ENCODE data around the gene GLRX2.
"Not testable (repeated sequence)": the region's sequence is repeated elsewhere in the genome, so short reads cannot be mapped to it uniquely, and the experiment has no call there.

GLRX2 gene

GRCh38 chr1:193060938-193061337 lies 44.3 kb downstream of the GLRX2 start:
- no peak for DNase-seq

DNA sequence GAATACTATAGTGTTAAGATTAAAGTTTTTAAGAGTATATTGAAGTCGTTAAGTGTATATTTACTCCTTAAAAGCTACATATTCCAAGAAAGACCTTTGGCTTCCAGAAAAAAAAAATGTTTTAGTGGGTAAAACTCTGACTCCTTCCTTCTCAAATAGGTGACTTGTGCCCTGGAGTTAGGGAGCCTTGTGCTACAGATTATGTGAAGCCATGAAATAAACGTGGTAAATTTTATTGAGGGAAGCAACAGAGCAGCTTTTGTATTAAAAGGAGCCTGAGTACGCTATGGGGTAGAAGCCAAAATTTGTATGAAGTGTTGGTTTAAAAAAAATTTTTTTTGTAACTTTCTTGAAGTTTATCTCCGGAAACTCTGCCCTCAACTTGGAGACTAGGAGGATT lies 44.8 kb downstream of the GLRX2 start:
- peak; percentile 41 for DNase-seq

DNA sequence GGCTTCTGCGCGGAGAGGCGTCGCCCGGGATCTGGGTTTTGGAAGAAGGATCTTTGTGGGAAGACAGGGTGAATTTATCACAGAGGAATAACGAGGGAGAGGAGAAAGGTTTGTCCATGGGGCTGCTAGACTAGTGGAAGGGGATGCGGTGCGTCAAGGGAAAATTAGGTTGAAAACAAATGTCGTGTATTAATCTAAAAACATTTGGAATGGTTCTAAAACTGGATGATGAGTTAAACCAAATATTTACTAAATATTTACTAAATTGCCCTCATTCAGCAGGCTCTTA lies 45.2 kb downstream of the GLRX2 start:
- DNase-seq = no peak

- peak; percentile 99 for DNase-seq
Measured at GRCh38 chr1:193059282-193060114, 45.7 kb downstream of the GLRX2 start, which contains the start of the genes RO60 and UCHL5. RO60 (plus strand) TSS chr1:193059612; CDS start chr1:193069055, 9,443 bp downstream. UCHL5 (minus strand) TSS chr1:193059360; CDS start chr1:193059260, 100 bp downstream.

DNA sequence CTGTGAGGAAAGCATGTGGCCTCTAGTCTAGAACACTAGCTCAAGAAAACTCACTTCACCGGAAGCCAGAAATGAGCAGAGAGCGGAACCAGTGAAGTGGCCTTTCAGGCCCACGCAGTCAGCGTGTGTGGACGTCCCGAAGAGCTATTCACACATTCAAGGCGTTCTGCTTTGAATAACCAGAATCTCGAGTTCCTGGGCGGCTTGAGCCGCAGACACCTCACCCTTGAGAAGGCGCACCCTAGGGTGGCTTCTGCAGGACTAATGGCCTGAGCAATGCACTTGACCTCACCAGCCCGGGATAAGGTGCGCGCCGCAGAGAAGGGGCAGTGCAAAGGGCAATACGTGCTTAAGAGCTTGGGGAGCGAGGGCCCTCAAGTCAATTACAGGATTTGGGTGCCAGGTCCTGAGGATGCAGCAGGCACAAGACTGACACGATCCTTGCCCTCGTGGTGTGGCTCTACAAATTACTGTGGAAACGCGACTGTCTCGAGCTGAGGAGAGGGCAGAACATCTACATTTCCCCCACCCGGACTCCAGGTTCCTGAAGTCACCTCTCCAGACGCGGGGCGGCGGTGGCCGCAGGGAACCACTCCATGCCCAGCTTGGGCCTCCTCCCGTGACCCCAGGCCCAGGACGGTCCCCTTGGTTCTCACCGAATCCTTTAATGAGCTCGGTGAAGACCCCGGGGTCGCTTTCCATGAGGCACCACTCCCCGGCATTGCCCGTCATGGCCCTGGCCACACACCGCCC lies 46.5 kb downstream of the GLRX2 start:
- DNase-seq = peak; percentile 31

GRCh38 chr1:193054169-193054675 lies 51.0 kb downstream of the GLRX2 start:
- DNase-seq = no peak

- not testable (repeated sequence) for DNase-seq
Measured at GRCh38 chr1:193048913-193049312, 56.3 kb downstream of the GLRX2 start.
